NCI-H748 treated with DMSO at 0.1 percent for 48 hours (cell line): Measurements from ENCODE around the gene KNDC1.
"Not testable (repeated sequence)": the region's sequence is repeated elsewhere in the genome, so short reads cannot be mapped to it uniquely, and the experiment has no call there.

ENCODE experiments used
- DNase-seq: peaks from one replicate; lab custom pipeline; 2025; lab: John Stamatoyannopoulos, UW

The KNDC1 gene

DNA sequence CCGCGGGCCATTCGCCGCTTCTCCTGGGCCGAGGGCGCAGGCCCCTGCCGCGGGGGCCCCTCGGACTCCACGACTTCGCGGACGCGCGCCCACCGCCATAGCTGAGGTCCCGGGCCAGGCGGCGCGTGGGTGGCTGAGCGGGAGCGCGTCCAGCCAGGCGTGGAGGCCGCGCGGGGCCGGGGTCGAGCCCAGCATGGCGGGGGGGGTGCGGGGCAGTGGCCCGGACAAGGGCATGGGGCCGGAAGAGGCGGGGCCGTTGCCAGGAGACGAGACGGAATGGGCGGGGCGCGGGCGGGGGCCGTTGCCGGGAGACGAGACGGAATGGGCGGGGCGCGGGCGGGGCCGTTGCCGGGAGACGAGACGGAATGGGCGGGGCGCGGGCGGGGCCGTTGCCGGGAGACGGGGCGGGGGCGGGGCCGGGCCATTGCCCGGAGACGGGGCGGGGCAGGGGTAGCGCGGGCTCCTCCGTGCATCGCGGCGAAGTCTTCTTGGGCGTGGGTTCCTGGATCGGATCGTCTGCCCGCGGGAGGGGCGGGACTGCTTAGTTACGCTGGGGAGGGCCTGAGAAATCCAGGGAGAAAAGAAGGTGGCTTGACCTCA, 101.8 kb downstream of the KNDC1 start:
- peak; percentile 37 for DNase-seq

DNA sequence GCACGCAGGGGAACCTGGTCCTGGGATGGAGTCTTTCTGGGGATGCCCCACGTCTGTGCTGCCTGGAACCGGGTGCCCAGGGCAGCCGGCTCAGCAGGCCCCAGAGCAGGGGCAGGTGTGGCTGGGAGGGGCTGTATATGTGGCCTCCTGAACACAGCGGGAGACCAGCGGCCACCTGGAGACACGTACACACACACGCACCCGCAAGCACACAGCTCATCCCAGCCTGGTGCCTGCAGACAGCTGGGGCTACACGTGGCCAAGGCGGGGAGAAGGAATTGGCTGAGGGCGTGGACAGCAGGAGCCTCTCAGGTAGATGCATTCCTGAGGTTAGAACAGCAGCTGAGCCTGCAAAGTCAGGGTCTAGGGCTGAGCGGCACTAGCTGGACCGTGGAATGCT, 102.7 kb downstream of the KNDC1 start:
- peak; percentile 2 for DNase-seq

DNA sequence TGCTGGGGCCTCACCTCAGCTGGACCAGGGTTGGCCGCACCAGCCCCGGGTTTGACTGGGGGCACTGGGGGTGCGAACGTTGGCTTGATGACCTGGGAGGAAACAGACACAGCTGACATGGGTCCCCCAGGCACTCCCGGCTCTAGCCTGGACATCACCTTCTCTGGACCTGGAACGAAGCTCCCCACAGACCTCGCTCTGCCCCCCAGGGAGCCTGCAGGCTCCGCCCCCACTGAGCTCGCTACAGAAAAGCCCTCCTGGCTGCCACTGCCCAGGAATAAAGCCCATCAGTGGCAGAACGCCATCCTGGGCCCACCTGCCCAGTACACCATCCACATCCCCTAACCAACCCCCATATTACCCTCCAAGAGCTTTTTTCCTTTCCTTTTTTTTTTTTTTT, 103.7 kb downstream of the KNDC1 start:
- no peak for DNase-seq

DNA sequence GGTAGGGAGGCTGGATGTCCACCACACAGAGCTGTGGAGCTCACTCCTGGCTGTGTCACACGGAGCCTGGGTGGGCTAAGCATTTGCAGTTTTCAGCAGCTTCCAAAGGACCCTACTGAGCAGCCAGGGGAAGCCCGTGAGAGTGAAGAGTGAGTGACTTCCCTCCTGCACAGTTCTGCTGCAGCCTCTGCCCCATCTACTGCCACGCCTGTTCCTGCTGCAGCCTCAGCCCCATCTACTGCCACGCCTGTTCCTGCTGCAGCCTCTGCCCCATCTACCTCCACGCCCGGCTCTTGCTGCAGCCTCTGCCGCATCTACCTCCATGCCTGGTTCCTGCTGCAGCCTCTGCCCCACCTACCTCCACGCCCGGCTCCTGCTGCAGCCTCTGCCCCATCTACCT, 104.4 kb downstream of the KNDC1 start:
- no peak for DNase-seq

DNA sequence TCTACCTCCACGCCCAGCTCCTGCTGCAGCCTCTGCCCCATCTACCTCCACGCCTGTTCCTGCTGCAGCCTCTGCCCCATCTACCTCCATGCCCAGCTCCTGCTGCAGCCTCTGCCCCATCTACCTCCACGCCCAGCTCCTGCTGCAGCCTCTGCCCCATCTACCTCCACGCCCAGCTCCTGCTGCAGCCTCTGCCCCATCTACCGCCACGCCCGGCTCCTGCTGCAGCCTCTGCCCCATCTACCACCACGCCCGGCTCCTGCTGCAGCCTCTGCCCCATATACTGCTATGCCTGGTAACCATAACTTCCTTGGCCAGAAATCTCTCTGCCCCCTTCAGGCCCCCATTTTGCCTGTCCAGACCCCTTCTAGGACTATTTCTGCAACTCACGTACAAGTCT, 105.0 kb downstream of the KNDC1 start:
- DNase-seq = not testable (repeated sequence)

DNA sequence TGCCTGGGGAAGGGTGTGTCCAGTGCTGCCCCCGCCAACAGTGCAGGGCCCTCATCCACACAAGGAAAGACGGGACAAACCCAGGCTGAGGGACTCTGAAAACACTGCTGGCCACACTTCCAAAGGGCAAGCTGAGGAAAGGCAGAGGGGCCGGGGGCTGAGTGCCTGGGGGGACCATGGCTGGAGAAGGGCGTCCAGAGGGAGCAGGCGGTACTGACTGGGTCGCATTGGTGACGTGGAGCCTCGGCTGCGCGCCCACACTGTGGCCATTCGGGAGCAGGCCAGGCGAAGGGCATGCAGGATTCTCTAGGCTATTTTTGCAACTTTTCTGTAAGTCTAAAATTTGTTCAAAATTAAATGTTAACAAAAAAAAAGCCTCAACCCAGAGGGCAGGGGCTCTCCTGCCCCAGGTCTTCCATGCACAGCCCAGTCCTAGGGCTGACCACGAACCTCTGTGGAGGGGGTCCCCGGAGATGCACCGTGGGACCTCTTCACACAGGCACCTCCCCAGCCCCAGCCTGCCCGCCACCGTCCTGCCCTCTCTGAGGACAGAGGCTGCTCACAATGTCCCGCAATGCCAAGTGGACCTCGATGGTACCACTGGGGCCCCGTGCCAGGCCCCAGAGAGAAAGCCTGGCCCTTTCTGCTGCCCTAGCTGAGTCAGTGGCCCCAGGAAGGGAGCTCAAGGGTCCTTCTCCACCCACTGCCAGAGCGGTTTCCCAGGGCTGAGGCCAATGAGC, 106.2 kb downstream of the KNDC1 start:
- no peak for DNase-seq

DNA sequence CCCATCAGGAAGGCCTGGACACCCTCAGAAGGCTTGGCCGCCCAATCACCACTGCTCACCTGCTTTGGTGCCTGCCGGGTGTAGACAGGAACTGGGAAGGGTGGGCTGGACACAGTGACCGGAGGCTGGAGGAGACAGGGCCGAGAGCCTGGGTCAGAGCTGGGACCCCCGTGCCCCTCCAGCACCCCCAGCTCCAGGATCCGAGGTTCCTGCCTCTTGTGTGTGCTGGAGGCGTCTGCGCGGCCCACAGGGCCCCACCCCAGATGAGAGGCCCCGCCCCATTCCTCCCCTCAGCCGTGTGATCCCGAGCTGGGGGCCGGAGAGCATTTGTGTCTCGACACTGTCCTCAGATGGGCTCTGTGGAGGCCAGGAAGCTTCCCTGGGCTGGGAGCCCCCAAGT, 107.3 kb downstream of the KNDC1 start:
- DNase-seq = no peak

DNA sequence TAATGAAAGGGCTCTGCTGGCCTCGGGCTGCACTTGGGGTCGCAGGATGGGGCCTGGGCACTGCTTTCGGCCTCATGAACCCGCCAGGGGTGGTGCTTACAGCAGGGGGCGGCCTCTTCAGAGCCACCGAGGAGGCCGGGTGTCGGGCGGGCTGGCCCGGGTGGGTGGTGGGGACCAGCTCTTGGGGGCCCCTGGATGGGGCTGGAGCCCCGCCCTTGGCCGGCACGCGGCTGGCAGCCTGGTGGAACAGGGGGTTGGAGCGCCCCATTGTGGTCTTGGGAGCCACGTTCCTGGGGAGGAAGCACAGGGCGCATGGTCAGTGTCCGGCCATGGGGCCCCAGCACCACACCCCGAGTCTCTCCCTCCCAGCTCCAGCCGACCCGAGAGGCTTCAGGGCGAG, 107.8 kb downstream of the KNDC1 start:
- DNase-seq = no peak

DNA sequence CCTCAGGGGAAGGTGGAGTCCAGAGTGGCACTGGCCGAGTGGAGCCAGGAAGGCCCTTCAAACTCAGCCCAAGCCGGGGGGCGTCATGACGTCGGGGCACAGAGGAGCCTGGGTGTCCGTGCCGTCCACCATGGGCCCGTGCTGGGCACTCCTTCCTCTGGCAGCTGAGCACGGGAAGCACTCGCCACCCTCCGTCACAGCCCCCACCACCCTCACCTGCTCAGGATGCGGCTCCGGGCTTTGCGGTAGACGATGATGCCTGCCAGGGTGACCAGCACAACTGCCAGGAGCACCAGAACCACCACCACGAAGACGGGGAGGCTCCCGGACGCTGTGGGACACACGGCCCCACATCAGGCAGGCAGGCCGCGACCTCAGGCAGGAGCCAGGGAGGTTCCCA, 108.5 kb downstream of the KNDC1 start:
- no peak for DNase-seq

DNA sequence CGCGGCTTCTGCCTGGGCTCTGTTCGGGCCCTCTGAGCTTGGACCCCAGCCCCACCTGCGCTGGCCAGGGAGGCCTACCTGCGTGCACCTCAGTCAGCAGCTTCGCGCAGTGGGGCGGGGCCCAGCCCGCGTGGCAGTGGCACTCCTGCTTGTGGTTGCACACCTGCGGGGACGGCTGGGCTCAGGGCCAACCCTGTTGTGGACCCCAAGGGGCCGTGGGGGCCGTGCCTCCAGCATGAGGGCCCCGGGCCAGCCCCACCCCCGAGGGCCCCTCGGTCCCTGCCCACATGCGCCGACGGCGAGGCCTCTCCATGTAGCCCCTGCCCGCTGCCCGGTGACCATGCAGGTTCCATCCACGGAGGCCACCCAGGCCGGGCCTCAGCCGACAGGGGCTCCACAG, 109.3 kb downstream of the KNDC1 start:
- DNase-seq = no peak

DNA sequence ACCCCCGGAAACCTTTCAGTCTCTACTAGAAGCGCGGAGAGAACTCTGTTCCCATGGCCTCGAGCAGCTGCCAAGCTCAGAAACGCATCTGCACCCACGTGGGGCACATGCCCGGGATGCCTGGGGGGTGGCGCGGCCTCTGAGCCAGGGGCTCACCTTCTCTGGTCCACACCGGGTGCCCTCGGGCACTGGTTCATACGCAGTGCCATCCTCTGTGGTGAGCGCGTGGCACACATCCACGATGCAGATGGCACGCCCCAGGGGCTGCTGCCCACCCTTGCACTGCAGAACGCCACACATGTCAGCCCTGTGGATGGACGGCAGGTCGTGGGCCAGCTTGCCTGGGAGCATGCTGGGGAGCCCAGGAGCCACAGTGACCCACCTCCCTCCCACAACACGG, 110.2 kb downstream of the KNDC1 start:
- DNase-seq = no peak

DNA sequence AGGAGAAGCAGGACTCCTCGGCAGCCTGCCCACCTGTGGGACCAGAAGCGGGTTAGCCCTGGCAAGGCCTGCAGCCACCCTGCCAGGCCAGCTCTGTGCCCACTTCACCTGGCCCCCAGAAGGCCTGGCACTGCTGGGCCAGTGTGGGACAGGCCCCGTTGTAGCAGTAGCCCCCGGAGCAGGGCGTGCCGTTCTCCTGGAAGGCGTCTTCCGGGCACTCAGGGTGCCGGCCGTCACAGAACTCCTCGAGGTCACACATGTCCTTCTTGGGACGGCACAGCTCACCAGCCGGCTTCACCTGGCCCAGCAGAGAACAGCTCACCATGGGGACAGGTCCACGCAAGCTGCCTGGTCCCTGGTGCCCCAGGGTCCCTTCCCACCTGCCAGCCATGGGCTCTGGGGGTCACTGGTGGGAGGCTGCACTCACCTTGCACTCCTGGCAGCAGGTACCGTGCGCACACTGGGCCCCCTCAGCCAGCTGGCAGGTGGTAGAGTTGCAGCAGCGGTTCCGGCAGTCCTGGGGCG, 110.8 kb downstream of the KNDC1 start:
- no peak for DNase-seq

DNA sequence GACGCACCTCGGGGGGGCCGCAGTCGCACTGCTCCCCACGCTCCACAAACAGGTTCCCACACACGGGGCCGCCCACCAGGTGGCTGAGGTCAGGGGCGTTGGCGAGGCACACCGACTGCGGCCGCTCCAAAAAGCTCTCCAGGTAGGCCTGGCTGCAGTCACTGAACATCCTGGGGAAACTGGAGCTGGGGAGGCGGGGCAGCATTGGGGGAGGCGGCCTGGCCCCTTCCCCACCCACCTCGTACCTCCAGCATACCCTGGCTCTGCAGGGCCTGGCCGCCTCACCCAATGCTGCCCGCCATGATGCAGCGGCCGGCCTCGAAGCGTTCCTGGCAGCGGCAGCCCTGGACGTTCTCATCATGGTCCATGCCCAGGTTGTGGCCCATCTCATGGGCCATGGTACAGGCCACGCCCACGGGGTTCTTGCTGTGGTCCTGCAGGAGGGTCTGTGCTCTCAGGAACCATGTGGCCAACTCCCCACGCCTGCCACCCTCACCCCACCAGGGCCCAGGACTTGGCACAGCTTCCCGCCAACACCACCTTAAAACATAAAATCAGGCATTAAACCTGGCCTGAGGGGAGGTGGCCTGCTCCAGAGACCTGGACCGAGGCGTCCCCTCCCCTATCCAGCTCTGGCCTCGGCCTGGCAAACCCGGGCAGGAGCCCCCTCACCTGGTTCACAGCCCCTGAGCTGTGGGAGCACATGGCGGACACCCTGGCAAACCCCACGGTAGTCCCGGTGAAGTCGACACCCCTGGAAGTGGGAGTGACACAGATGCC, 111.7 kb downstream of the KNDC1 start:
- no peak for DNase-seq

DNA sequence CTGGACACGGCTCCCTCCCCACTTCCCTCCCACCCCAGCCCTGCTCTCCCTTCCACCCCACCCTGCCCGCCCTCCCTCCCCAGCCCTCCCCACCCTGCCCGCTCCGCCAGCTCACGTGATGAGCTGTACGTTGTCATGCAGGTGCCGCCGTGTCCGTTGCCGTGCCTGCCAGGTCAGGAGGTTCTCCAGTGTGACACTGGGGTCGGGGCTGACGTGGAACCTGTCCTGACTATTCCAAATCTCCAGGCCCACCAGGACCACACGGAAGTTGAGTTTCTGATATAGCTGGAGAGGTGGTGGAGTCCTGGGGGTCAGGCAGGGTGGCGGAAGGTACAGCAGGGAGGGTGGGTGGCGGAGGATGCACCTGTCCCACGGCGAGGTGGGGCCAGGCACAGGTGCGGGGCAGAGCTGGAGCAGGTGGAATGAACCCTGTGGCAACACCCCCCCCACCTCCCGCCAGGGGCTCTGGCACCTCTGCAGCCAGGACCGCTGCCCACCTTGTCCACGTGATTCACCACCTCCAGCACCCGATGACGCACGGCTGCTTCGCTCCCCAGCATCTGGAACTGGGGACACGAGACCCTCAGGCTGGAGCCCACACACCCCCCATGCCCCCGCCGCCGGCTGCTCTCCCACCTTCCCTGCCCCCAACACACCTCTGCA, 112.4 kb downstream of the KNDC1 start:
- DNase-seq = no peak

DNA sequence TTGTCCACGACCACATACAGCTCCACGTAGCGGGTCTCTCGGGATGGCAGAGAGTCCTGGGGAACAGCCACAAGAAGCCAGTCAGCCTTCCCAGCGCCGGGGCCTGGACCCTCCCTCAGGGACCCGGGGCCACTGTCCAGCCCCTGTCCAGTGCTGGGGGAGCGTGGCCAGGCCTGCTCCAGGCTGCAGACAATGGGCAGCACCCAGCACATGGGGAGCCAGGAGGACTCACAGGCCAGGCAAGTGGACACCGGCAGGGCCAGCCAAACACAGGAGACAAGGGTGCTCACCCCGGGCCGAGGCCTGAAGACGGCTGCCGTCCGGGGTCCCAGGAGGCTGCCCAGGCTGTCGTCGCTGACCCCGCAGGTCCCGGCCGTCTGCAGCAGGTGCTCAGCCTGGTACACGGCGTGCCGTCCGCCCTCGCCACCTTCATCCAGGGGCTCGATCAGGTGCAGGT, 113.0 kb downstream of the KNDC1 start:
- no peak for DNase-seq

DNA sequence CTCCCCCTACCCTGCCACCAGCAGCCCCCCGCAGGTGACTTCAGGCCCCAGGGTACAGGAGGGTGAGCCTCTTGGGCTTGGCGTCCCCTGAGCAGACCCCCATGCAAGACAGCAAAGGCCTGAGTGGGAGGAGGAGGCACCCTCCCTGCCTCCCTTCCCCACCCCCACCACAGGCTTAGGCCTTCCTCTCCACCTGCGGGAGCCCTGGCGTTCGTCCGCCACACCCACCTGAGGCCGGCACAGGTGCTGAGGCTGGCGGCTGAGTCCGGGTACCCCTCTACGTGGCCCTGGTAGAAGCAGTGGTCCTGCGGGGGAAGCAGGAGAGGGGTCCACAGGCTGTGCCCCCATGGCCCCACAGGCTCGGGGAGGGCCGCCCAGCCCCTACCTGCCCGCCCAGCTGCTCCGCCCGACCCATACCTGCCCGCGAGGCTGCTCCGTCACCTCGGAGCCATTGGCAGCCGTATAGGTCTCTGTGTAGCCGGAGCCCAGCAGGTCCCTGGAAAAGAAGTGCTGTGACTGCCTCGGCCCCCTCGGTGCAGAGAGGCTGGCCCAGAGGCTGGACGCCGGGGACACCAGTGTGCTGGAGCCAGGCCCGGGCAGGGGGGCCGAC, 113.6 kb downstream of the KNDC1 start:
- no peak for DNase-seq

DNA sequence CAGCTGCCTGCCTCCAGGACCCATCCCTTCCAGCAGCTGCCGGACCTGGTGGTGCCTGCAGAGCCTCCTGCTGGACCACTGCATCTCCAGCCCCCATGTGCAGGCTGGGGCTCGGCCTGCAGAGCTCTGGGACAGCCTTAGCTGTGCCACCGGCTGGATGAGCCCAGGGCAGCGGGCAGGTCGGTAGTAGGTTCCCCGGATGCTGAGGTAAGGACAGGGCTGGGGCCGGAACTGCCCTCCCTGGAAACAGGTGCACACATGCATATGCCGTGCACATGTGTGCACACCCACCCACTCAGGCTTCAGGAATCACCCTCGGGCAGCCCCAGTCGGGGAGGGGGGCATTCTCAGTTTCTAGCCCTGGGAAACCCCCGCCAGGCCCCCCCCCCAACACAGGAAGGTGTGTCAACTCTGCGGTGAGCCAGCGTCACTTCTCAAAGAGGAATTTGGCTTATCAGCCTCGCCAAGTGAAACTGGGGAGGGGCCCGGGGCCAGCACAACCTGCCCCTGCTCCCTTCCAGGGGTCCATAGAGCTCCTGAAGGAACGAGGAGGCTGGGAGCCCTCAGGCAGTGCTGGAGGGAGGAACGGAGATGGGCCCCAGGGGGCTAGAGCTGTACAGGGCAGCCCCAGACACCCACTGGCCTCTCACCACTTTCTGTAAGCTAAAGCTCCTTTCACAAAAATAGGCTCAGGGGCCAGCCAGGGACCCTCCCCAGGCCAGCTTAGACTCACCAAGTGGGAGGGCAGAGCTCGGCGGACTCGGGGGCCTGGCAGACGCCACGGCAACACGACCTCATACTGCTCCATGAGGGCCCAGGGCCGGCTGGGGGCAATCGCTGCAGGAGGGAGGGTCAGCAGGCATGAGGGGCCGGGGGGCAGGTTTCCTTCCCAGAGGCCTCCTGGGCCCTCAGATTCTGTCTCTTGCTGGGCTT, 115.0 kb downstream of the KNDC1 start:
- DNase-seq = no peak

DNA sequence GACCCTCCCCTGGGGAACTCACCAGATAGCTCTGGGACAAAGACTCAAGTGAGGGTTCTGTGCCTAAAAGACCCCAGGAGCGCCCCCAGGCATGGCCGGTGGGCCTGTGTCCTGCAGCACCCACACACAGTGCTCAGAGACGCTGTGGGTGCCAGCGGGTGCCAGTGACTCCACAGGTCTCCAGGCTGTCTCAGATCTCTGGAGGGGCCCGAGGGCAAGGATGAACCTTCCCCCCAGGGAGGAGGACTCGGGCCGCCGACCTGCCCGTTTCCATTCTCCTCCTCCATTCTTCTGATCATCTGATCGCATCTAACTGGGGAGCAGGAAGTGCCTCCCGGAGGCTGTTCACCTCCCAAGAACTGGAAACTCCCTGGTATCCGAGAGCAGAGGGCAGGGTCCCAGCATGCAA, 115.7 kb downstream of the KNDC1 start:
- DNase-seq = no peak
